Esophagus squamous epithelium (tissue), 4 donors: ENCODE measurements around the gene PPP2R5A.

Experiments used
- CTCF ChIP-seq, 6 experiments: fragments of 450-650 bp in 4 of 6; fragments of 200-600 bp in 2 of 6; sonication (generic) in 2 of 6; IDR thresholded peaks; one replicate each; pipeline ENCODE4 v1.5.1; 2016 to 2019; ENCODE audit warnings: antibody characterized with exemption in 6 of 6, mild to moderate bottlenecking in 4 of 6, moderate library complexity in 4 of 6
- POLR2A ChIP-seq, 4 donors: fragments of 450-650 bp; IDR thresholded peaks; one replicate each; pipeline ENCODE4 v1.6.1; 2017; ENCODE audit warnings: antibody characterized with exemption in 4 of 4, mild to moderate bottlenecking in 4 of 4, moderate library complexity in 3 of 4

GRCh38 chr1:212353181-212353580 is 68.0 kb downstream of the PPP2R5A start:
- no peak for TF ChIP-seq CTCF (IDR thresholded peaks at IDR 0.05)
- TF ChIP-seq POLR2A (IDR thresholded peaks at IDR 0.05): no peak
